Activated naive CD8-positive, alpha-beta T cell treated with anti-CD3 and anti-CD28 coated beads, Interleukin-2, amount 50 U/mL, for 16 hours (primary cell): ENCODE results near the gene GRIA1.

ENCODE experiments used
- DNase-seq: peaks from one replicate; pipeline ENCODE4 v3.0.0-alpha.2; 2020; ENCODE audit warnings: low read depth, low spot score

GRIA1 gene

DNA sequence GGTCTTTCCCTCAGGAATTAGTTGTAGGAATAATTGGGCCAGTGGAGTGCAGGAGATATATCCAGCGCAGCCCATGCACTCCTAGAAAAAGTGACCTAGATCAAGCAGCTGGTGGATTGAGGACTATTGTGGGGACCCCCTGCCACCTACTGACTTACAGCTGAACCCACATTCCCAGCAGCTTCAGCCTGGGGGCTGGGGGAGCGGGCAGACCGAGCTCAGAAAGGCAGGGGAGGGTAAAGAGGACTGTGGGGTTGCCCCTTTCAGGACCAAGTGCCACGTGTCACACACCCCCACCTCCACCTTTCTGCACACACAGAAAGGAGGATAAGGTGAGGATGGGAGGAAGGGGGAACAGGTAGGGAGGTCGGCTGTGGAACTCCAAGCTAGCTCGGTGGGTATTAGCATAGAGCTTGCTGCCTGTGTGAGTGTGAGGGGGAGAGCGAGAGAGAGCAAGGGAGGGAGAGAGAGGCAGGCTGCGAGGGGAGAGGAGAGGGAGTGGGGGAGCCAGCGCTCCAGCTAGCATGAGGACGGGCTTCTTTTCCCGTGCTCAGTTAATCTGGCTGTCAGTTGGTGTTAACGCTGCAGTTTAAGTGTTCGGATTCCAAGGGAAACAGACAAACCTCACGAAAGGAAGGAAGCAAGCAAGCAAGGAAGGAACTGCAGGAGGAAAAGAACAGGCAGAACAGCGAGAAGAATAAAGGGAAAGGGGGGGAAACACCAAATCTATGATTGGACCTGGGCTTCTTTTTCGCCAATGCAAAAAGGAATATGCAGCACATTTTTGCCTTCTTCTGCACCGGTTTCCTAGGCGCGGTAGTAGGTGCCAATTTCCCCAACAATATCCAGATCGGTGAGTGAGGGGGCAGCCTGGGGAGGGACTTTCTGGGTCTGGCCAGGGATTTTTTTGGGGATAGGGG lies at the start of gene GRIA1:
TSS of gene GRIA1 (plus strand) at position 553 of the 920 bp plus-strand sequence.
- no peak for DNase-seq

DNA sequence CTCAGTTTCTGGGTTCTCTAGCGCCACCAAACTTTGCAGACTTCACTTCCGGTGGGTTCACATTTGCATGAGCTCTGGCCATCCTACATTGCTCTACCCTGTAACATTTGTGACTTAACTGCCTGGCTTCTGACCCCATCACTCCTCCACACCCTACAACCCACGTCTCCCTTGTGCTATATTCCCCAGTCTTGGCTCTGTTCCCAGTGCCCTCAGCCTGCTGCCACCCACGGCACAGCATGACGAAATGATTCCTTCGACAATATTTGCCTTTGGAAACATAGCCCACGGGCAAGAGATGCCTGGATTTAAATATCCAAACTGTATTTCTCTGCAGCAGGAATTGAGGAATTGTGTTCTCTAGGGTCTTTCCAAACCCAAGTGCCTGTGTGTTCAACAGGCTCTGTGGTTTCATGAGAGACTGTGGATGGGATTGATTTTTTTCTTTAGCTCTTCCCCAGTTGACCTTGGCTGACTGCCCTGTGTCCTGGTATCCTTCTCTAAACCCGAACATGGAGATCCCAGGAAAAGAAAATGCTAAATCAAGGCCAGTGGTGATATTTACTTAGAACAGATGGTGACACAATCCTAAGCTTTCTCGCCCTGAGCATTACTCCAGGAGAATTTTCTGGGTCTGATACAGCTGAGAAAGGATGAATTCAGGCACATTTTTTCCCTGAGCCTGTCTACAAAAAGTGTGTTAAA lies 44.4 kb upstream of the GRIA1 start:
- no peak for DNase-seq

DNA sequence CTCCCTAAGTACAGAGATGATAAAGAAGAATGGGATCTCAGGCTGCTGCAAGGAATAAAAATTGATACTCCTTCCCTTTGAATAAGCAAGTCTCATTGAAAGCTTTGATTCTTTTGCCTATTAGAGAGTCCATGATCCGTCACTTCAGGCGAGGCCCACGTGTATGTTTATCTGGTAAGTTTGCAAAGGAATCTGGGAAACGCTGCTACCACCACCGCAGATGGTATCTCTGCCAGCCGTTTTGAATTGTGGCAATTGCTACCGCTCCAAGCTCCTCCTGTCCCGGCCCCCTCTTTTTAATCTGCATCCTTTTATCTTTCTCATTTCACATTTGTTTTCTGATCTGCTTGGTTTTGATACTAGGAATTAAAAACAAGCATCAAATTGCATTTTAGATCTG lies 42.9 kb upstream of the GRIA1 start:
- DNase-seq = no peak

DNA sequence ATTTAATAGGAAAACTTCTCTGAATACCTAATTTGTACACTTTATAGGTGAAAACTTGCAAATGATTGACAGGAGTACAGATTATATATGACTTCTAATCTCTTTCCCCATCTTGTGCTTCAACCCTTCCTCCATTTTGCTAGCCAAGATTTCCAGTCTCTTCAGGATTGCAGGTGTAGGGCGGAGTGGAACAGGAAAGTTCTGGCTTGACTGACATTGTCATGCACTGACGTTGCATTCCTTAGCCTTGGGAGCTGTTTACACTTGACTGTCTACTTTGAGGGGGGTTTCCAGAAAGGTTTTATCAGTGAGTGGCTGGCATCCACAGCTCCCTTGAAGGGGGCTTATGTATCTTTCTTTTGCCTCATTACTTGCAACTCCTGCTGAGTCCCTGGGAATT lies 34.1 kb upstream of the GRIA1 start:
- DNase-seq = no peak

DNA sequence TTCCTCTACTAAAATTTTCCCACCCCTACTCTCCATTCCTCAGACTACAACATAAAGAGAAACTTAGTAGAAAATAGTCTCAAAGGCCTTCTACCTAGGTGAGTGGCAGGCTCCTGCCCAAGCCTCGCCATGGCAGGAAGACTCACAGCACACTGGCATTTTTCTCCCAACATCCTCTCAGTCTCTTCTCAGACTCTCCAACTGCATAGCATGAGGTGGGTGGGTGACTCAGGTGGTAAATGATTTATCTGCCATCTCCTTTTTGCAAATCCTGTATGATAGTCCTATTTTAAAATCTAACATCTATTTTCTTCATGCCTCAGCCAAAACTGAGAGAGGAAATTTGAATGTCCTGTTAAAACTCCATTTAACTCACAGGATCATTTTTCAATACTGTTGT lies 33.5 kb upstream of the GRIA1 start:
- no peak for DNase-seq

DNA sequence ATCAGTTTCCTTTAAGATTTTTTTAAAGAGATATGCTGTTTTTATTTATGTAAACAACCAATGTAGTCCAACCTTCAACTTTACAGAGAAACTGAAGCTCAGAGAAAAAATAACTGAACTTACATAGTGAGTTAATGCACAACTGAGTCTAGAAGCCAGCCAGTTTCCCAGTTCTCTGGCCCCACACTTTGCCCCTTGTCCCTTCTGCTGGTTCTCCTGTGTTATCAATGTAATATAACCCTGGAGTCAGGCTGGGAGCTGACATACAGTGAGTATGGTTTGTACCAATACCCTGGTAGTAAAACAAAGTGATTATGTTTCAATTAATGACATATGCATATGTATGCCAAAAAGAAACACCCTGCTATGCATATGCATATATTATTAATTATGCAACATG lies 32.2 kb upstream of the GRIA1 start:
- no peak for DNase-seq

DNA sequence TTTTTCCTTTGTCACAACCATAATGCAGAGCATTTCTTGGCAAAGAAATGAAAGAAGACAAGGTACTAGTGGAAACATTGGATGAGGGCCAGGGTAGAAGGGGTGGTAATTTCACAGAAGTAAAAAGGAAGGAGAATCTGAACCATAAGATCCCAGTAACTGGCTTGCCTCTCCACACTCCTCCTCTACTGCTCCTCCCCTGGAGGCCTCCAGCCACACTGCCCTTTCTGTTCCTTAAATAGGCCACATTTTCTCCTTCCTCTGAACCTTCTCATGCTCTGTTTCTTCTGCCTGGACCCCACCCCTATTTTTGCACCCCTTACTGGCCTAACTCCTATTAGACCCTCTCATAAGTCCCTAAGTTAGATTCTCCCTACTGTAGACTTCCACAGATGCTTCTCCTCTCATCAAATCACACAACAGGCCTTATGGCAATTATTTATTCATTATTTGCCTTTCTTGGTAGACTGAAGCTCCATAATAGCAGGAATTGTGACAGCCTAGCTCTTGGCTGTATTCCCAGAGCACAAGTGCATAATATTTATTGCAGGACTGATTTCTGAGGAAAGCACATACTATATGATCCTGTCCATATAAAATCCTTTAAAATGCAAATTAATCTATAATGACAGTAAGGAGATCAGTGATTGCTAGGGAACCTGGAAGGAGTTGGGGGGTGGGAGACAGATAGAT lies 31.3 kb upstream of the GRIA1 start:
- DNase-seq = no peak

DNA sequence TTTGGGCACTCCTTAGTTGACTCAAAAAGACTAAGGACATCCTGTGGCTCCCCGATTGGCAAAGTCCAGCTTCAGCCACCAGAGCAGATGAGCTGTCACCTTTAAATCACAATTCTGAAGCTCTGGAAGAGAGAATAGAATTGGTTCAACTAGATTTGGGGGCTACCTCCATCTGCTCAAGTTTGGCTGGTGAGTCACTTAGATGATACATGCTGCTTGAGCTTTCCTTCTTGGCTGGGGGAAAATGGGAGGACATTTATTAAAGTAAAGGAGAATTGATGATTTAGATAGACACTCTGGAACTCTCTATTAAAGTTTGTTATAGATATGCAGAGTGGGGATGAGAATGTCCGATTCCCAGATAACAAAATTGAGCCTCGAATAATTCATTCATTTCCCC lies 30.0 kb upstream of the GRIA1 start:
- DNase-seq = no peak

DNA sequence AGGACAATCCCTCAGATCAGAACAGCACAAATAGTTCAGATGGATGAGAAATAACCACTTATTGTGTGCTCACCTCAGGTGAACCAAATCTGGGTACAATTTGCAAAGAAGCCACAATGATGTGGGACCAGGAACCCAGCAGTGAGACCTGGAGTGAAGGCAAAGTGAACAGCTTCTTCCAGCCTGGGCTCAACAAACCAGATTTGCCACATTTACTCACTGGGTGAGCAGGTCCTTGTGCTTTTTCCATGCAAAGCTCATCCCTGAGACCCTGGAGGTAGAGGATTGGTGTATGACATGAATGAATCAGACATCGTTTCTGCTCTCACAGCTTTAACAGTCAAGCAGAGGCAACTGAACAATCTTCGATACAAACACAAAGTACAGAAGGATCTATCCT lies 29.1 kb upstream of the GRIA1 start:
- no peak for DNase-seq

DNA sequence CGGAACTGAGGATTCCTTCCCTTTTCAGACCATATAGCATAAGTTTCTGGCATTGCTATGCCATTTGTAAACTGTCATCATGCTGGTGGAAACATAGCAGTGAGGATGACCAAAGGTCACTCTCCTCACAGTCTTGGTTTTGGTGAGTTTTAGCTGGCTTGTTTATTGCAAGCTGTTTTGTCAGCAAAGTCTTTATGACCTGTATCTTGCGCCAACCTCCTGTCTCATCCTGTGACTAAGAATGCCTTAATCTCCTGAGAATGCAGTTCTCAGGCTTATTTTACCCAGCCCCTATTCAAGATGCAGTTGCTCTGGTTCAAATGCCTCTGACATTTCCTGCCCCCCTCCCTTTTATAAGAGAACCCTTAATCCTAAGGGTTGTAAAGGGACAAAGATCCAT lies 26.7 kb upstream of the GRIA1 start:
- DNase-seq = no peak

DNA sequence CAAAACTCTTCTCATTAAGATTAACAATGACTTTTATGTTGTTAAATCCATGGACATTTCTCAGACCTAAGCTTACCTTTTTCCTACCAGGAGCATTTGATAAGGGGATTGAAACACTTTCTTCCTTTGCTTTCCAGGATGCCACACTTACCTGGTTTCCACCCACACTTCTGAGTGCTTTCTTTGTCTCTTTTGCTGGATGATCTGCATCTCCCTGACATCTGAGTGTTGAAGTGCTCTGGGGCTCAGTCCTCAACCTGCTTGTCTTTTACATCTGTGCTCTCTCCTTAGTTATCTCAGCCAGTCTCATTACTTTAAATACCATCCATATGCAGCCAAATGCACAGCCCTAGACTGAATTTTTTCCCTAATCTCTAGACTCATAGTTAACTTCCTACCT lies 22.9 kb upstream of the GRIA1 start:
- no peak for DNase-seq

DNA sequence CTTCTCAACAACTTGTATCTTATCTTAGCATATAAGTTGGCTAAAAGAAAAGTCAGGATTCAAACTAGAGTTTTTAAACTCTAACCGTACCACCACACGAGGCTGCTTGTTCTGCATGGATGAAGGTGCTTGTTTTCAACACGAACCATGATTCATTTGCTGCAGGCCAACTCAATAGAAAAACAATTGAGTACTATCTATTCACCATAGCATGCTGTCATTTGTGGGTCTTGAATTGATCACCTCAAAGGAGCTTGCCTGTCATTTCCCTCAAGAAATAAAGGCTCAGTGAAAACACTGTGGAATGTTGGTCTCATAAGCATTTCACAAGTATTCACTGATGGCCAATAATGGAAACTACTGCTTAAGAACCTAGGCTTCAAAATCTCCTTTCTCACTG lies 21.0 kb upstream of the GRIA1 start:
- no peak for DNase-seq

DNA sequence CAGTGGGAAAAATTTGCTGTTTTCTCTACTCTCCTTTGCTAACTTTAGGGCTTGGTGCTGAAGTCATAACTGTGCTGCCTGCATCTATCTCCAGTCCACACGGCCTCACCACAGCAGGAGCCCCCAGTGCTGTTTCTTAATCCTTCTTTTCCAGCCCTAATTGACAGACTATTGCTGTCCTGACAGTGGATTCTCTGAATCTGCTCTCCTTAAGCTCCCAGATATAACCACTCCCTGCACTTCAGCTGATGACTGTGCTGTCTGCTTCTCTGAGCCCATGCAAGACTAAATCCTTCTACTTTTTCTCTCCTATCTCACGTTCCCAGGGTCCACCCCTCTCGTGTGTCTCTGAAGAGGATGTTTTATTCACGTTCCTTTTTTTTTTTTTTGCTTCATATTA lies 19.7 kb upstream of the GRIA1 start:
- no peak for DNase-seq

DNA sequence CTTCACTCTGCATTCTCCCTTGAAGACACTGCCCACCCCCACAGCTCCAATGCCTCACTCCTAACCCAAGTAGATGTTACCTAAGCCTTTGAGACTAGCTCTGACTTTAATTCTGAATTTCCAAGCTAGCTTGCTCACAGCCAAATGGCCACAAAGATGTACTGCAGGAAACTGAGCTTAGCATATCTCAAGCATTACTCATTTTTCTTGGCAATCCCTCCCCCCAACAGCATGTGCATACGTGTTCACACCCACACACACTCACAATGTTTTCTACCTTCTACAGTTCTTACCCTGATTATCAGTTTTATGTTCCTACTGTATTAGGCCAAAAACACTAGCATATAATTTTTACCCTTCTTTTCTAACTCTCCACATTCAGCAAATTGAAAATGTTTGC lies 13.7 kb upstream of the GRIA1 start:
- DNase-seq = no peak

DNA sequence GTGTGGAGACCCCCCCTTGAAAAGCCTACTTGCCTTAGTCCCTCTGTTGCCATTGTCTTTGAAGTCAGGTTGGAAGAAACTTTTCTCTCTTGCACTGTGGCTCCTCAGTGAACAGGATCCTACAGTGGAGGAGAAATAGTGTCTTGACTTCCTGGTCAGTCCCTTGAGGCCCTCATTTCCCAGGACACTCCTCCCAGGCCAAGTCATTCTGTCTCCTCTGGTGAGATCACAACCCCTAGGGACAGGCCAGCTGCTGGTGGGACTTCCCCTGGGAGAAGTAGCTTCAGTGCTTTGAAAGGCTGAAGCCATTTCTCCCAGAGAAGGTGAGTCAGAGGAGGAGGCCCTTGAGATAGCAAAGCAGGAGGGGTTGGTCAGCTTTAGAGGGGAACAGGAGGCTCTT lies 10.1 kb upstream of the GRIA1 start:
- no peak for DNase-seq

DNA sequence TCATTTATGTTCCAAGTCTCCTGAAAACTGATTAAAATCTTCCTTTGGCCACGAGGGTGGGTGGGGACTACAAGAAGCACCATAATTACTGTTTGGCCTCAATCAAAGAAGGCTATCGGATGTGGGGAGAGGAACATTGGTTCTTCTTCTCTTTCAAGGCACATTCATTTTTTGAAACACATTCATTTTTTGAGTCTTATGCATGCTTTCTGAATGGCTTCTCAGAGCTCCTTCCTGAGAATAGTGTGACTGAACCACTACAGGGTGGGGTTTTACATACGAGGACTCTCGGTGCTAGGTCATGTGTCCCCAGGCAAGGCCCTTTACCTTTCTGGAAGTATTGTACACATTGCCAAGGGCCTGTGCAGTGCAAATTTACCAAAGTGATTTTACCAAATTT lies 7.0 kb upstream of the GRIA1 start:
- DNase-seq = no peak

DNA sequence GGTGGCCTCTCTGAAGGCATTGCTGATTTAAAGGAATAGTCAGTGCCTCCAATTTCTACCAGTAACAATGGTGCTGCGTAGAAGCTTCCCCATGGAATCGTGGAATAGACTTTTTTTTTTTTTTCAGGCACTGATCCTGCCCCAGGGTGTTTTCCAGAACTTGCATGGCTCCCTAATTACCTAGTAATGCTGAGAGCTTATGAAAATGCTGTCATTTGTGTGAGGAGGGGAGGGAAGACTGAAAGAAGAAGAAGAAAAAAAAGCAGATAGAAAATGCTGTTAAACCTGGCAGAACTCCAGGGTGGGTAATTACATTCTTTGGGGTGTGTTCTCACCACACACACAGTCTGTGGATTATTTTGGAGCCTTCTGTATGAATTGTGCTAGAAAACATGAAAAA lies 4.8 kb upstream of the GRIA1 start:
- DNase-seq = no peak

DNA sequence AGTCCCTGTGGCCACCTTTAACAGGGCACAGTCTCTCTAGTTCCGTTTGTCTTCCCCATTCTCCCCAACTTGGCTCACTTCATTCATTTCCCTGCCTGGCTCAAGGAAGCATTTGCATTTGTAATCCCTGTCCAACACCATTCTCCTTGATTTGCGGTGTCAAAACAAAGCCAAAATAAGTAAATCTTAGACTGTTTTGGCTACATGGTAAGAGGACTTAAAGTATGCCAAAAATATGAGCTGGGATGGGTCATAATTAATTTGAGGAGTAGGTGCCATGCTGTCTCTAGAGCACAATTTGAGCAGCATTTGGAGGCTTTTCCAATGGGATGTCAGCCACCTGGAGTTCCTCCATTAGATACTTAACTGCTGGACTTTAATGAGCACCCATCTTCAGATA lies 3.7 kb upstream of the GRIA1 start:
- DNase-seq = no peak

DNA sequence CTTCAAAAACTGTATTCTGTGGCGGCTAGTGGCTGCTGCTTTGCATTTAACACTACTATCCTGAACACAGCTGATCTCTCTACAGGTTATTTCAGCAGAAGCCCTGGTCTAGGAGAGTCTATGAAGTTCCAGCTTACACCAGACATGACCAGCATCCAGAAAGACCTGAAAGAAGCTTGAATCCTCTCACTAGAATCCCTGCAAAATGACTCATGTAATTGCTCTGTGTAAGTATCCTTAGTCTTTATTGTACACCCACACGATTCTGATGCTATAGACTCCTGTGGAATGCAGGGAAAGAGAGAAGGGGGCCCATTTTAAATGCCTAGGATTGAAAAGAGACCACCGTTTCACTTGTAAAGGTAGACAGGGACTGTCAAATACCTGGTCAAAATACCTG lies 859 bp upstream of the GRIA1 start:
- no peak for DNase-seq

DNA sequence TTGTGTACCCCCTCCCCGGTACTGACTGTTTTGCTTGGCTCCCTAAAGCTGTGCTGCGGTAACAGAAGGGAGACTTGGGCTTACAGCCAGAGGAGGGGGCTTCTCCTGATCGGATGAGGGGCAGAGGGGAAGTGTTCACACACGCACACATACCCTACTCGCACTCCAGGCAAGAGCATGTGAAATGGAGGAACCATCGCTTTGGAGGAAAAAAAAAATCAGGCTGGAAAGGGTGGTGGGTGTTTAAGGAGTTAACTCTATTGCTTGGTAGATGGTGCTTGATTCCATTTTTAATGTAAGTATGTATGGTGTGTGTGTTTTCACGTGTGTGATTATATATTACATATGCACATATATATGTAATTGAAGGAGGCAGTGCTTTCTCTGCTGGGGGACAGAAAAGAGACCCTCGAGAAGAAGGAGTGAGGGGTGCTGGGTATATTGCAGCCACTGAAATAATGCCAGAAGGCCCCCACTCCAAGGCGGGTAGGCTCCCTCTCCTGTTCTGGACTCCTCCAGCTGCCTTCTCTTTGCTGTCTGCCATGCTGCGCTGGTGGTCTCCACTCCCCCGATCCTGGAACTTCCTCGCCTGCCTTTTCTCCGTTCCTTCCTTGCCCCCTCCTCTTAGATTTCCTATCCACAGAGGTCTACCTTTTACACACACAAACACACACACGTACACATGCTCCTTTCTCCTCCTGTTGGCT lies 721 bp downstream of the GRIA1 start:
- DNase-seq = no peak

DNA sequence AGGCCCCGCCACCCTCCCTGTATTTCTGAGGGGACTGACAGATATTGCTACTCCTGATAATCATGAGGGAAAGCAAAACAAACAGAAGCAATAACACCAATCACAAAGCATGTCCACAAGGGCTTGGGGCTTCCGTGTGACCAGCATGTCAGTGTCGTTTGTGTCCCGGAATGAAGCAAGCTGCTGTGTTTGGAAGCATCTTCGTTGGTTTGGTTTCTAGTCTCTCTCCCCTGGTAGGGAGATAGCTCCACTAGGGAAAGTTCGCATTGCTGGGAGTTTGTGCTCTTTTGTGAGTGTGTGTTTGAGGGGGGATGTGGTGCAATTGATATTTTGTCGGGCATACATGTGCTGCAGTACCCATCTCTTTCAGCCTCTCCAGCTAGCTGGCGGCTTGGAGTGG lies 1.4 kb downstream of the GRIA1 start:
- no peak for DNase-seq

DNA sequence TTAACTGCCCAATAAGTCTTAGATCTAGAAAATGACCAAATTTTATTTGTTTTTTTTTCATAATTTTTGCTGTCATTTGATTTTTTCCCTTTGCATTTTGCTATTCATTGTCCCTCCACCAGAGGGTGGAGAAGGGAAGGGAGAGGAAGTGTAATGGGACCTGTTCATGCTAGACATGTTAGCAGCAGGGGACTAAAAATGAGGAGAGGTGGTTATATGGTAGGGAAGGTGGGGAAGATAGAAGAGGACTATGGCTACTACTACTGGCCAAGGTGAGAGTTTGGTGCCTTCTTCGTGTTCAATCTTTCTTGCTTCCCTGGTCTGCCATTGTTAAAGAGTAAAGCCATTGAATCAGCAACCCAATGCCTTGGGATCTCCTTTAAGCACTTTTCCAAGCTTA lies 6.4 kb downstream of the GRIA1 start:
- no peak for DNase-seq
